NCI-H146 (cell line): ENCODE data around the gene FBXO33.

Experiments used
- DNase-seq: peaks from one replicate; lab custom pipeline; 2025; lab: John Stamatoyannopoulos, UW

FBXO33 gene, protein sequence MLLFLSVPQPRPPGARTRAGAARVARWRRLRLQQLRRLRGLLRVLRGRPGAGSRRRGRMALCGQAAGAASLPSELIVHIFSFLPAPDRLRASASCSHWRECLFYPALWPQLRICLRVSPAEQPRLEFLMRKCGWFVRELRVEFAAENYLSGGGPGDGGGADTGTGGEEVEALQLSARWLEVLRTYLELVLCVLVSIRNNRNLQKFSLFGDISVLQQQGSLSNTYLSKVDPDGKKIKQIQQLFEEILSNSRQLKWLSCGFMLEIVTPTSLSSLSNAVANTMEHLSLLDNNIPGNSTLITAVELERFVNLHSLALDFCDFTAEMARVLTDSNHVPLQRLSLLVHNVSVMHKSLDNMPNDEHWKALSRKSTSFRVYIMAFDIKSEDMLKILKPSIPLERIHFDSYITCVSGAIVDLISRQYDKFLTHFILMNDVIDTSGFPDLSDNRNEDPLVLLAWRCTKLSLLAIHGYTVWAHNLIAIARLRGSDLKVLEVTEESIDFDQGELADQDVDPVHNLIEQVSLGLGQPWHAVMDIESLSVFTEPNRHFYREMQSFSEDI

DNA sequence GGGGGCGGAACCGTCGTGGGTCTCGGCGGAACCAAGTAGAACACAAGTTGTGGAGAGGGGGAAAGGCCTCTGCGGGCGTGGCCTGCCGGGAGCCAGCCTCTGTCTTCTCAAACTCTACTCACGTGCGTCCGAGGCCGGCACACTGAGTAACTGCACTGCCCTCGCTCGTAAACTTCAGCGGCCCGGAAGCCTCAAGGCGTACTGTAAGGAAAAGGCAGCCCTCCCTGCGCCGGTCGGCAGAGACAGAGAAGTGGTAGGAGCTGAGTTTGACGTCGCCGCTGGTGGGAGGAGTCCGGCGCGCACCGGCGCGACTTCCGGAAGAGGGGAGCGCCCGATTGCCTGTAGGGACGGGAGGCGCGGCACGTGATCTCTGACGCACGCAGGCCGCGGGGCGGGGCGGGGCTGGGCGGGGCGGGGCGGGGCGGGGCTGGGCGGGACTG, at the start of gene FBXO33:
Gene FBXO33 (minus strand): TSS at position 255 of the 440 bp plus-strand sequence. CDS start 271 bp downstream, outside the sequence.
- peak; percentile 95 for DNase-seq

DNA sequence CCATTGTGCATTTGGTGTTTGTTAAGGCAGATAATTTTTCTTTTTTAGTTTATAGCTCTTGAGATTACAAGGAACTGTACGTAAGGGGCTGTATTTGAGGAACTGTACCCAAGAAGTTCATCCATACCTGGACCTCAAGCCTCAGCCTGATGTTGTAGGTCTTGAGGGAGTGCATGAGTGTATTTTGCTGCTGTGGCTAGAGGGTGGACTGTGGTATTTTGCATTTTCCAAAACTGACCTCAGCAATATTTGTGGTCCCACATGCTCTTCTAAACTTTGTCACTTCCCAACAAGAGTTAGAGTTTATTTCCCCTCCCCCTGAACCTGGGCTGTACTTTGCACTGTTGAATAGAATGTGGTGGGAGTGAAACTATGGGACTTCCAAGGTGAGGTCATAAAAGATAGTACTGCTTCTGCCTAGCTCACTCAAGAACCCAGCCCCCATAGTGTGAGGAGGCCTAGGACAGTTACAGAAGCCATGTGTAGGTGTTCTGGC, 42.2 kb upstream of the FBXO33 start:
- DNase-seq, result no peak

DNA sequence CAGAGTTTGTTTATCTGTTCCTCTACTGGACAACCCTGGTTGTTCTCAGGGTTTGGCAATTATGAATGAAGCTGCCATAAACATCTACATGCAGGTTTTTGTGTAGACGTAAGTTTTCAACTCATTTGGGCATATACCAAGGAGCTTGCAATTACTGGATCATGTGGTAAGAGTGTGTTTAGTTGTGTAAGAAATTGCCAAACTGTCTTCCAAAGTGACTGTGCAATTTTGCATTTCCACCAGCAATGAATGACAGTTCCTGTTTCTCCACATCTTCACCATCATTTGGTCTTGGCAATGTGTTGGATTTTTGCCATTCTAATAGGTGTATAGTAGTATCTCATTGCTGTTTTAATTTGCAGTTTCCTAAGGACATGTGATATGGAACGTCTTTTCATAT, 39.8 kb upstream of the FBXO33 start:
- no peak for DNase-seq

DNA sequence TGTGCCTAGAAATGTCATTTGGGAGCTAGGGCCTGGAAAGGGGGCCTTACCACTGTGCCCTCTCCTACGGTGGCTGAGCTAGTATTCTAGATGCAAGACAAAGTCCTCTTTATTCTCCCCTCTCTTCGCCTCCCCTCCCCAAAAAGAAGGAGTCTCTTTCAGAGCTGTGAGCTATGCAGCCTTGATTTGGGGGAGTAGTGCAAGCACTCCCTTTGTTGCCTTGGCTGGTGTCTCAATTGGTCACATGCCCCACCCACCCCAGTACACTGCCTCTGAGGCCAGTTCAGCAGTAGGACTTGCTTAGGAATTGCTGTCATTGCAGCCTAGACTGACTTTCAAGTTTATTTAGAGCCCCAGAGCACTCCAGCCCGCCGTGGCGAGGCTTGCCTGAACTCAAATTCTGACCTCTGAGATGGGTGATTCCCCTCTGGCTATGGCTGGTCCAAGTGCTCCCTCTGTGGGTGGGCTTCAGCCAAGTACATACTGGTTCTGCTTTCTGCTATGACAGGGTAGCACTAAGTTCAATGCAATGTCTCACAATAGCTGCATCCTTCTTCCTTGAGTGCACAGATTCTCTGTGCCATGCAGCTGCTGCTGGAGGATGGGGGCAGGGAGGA, 37.0 kb upstream of the FBXO33 start:
- peak; percentile 24 for DNase-seq

DNA sequence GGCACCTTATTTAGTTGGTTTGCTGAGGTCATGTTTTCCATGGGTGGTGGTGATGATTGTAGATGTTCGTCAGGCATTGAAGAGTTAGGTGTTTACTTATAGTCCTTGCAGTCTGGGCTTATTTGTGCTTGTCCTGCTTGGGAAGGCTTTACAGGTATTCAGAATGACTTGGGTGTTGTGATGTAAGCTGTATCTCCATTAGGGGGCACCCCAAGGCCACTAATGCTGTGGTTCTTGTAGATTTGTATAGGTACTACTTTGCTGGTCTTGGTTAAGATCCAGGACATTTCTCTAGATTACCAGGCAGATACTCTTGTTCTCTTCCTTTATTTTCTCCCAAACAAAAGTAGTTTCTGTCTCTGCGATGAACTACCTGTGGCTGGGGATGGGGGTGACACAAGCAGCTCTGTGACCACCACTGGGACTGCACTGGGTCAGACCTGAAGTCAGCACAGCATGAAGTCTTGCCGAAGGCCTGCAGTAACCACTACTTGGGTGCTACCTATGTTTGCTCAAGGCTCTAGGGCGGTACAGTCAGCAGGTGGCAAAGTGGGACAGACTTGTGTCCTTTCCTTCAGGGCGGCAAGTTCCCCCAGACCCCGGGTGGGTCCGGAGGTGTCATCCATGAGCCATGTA, 35.8 kb upstream of the FBXO33 start:
- DNase-seq, result peak; percentile 40

DNA sequence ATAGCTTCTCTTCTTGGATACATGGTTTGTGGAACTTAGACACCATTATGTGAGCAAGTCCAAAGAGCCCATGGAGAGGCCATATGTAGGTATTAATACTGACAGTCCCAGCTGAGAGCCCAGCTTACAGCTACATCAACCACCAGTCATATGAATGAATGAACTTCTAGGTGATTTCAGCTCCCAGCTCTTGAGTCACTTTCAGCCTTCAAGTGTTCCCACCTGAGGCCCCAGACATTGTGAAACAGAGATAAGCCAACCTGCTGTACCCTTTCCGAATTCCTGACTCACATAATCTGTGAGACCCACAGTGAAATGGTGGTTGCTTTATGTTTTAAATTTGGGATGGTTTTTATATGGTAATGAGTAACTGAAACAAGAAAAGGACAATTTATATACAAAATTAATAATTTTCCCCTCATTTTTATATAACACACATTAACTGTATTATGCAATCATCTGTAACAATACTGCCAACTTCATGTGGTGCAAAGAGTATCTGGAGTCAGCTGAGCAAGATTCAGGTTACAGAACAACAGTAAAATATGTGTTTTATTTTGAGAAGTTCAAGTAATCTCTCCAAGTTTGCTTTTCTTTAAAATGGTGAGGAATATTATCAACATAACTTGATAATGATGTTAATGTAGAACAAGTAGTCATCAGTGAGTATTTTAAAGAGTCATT, 27.7 kb upstream of the FBXO33 start:
- DNase-seq, result no peak

DNA sequence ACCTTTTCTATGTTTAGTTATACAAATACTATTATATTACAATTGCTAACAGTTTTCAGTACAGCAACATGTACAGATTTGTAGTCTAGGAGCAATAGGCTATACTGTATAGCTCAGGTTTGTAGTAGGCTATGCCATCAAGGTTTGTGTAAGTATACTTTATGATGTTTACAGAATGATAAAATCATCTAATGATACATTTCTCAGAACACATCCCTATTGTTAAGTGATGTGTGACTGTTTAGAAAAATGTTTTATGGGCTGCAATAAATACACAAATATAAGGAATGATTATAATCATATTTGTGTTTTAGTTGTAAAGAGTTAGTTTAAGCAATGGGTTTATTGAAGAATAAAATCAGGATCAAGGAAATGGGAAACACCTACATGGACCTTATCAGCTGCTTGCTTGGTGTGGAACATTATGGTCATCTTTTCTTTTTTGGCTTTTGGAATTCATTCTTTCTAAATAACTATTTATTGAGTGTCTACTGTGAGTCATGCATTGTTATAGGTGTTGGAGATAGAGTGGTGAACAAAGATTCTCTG, 24.5 kb upstream of the FBXO33 start:
- no peak for DNase-seq

DNA sequence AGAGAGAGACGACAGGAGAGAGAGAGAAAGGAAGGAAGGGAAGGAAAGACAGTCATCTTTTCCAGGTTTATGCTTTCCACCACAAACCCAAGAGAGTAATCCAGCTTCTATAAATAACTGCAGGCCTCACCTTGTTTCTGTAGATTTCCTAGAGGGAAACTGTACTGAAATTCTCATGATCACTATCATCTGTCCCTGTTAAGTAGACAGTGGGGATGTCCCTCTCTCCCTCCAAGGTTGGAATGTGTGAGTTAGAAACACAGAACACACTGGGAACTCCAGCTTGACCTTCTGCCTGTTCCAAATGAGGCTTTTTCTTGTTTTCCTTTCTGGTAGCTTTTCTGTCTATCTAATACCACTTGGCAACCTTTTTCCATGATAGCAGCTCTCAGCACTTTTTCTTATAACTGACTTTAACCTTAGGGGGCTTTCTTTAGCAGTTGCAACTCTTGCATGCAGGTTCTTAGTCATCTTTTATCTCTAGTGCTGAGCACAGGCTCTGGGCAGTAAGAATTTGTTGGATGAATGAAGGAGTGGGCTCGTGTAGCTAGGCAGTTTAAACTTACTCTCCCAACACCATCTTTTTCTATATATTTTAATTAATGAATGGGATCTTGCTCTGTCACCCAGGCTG, 22.8 kb upstream of the FBXO33 start:
- no peak for DNase-seq

DNA sequence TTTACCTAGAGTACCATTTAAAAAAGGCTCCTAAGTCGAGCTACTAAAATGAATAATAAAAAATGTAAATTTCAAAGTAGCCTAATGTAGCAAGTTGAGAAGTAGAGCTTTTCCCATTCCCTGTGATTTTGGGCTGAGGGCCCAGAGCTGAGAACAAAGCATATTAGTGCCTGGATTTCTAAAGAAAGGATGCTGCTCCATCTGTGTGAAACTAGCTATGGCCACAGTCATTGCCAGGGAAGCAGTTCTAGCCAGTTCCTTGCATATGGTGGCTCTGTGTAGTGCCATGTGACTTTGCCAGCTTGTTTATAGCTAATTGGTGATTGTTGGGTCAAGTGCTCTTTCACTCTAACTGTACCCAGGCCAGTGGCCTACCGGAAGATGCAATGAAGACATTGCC, 20.4 kb upstream of the FBXO33 start:
- DNase-seq, result no peak

DNA sequence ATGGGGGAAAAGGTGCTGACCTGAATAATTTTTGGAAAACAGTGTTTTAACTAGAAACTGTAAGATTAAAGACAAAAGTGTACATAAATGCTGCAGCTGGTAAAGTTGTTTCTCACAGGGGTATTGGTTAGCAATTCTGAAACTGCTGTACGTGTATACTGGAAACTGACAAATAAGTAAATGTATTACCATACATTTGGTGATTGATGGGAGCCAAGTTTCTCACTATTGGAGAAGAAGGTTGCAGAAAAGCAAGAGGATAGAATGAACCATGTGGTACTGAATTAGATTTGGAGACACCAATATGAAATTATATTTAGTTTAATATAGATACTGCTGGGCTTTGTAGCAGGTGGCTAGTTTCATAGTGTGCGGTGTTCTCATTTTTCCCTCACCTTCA, 19.6 kb upstream of the FBXO33 start:
- DNase-seq, result no peak

DNA sequence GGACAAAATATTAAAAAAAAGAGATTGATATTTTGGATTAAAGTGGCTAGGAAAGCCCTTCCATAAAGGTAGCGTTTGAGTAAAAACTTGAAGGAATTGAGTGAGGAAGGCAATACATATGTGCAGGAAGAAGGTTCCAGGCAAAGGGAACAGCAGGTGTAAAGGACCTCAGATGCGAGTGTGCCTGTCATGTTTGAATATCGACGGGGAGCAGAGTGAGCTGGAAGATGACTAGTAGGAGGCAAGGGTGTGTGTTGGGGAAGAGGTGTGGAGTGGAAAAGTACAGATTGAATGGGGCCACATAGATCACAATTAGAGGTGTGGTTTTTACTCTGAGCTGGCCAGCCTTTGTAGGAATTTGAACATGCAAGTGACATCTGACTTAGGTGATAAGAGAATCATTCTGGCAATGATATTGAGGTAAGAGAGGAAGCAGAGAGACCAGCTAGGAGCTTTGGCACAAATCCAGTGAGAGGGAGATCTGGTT, 15.0 kb upstream of the FBXO33 start:
- peak; percentile 69 for DNase-seq

DNA sequence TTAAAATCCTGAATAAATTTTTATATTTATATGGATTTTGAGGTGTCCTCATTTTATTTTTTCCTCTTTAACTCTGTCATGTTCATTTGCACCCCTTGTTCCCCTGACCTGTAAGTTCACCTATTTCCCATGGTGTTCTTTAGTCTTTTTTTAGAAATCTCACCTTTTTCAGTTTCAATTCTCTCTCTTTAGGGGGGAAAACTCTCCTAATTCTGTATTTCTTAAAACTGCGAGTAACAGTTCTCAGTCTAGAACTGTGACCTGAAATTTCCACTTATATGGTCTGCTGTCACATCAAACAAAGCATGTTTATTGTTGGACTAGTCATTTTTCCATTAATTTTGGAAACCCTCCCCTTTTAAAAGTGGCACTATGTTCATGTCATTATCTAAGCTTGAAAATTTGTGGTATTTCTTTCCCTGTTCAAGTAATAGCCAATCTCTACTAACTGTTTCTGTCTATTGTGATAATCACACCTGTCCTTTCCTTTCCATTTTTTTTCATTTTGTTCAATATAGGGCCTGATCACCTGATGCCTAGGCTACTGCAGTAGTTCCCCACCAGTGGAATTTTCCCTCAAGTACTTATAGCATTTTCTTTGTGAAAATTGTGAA, 14.0 kb upstream of the FBXO33 start:
- peak; percentile 27 for DNase-seq

DNA sequence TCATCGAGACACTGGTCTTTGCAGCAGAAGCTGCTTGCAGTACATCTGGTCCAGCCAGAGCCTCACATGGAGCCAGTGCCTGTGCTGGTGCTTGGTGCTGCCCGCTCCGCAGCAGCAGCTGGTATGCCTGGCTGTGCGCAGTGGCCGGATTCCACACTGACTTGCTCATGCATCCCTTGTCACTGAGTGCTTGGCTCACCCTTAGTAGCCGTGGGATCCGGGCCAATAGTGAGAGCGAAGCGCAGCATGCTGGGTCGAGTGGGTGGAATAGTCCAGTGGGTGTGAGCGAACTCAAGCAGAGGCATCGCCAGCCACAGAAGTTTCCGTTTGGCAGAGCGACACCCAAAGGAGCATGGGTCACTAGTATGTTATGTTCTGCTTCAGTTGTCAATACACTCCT, 10.1 kb upstream of the FBXO33 start:
- no peak for DNase-seq

DNA sequence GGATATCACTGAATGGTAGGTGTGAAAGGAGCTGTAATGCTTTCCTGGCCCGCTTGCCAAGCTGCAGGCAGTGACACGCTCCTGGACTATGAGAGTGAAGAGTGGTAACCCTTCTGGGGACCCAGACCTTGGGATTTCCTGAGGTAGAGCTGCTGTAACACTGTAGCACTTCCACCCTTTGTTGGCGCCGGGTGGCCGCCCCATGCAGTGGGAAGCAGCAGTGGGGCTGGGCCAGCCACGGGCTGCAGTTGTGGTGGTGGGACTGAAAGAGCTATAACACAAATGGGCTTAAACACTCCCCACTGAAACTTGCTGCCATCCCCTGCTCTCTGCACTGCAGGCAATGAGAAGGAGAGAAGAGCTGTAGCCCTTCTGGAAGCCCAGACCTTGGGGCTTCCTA, 9.6 kb upstream of the FBXO33 start:
- DNase-seq, result no peak

DNA sequence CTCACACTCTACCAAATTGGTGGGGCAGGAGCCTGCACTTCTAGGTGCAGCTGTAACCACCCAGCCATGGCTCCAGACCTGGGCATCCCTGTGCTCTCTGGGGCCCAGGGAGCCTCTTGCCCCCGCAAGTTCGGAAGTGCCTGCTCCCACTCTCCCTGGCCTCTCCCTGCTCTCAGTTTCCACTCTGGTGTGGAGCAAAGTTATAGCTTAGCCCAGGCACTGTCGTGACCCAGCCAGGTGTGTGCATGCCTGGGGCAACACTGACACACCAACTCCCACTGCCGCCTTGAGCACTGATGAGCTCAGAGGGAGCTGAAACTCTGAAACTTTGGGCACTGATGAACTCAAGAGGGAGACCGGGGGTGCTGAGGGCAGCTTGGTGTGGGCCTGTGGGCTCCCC, 8.7 kb upstream of the FBXO33 start:
- DNase-seq, result no peak

DNA sequence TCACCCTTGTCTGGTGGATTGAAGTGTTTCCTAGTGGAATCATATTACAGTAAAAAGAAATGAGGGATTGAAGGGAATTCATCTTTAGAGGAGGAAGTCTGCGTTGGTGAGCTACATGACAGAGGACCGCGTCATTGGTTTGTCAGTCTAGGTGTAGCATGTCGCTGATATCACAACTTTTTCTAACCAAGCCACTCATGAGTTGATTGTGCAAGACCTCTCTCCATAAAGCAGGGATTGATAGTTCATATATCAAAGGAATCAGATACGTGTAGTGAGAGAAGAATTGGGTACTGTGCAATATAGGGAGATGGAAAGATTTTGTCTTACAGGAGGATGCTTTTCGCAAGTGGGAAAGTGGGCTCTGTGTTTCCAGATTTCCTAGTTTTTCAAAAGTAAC, 3.0 kb upstream of the FBXO33 start:
- no peak for DNase-seq

DNA sequence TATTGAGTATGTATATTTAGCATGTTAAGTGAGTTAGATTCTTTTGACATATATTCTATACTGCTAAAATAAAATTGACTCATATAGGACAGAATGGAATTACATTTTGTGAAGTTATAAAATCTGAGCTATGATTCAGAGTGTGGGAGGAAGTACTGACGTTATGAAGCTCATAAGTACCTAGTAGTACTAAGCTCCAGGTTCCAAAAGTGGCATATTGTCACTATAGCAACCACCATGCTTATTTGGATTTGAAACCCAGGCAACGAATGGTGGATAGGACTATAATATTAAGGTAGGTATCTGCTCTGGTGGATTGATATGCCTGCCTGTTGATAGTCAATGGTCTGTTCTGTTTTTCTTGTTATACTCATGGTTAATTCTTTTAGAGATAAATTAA, 2.2 kb upstream of the FBXO33 start:
- DNase-seq, result no peak

DNA sequence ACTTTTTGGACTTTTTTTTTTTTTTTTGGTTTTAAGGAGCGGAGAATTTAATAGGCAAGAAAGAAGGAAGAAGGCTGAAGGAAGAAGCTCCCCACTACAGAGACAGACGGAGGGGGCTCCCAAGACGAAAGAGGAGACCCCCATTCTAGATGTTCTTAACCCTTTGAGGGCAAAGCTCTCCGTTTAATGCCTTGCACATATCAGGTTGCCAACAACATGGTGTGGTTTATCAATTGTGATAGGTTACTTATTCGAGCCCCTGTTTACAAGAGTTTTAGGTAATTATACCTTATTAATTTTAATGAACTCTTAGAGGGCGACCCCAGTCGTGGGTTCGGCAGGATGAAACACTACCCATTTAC, 1.2 kb upstream of the FBXO33 start:
- no peak for DNase-seq

DNA sequence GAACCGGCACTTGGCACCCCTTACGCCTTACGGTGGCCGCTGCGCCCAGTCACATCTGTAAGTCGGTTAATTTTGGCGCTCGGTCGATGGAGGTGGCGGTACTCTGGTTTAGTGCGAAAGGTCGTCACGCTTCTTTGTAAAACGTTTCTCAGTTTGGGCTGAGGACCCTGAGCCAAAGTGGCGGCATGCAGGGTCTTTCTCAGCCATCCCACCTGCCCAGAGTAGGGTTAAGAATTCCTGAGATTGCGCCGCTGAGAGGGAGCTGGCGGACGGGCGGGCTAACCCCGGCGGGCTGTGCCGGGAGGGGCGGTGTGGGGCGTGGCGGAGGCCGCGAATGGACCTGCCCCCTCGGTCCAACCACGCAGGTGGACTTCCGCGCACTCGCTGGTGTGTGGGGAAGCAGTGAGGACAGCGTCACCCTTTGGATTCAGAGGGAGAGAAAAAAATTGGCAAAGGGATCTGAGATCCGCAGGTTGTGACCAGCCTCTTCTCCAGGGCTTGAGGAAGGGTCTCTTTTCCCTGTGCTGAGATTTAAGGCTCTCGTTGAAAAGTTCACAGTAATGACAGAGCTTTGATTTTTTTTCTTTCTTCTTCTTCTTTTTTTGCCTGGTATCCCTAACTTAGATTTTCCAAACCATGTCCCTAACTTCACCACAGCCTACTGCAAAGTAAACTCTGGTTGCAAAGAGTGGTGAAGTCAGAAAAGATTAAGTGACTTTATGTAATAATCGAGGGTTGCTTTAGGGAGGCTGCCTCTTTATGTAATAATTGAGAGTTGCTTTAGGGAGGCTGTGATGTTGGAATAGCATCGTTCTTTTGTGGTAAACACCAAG, 602 bp upstream of the FBXO33 start:
- DNase-seq, result peak; percentile 94
